Measurements from ENCODE around the gene CNPPD1. TPM values are rescaled to one million over a fixed set of nuclear protein-coding genes. Genes with fewer than 3 reads are reported as not detected.

The CNPPD1 gene
- total and polyA plus RNA-seq, 2 of the 8 experiments (the other 6 are each of a cell fraction or from before 2014, with no cell fraction given), result 32.9 to 35.9 TPM

DNA sequence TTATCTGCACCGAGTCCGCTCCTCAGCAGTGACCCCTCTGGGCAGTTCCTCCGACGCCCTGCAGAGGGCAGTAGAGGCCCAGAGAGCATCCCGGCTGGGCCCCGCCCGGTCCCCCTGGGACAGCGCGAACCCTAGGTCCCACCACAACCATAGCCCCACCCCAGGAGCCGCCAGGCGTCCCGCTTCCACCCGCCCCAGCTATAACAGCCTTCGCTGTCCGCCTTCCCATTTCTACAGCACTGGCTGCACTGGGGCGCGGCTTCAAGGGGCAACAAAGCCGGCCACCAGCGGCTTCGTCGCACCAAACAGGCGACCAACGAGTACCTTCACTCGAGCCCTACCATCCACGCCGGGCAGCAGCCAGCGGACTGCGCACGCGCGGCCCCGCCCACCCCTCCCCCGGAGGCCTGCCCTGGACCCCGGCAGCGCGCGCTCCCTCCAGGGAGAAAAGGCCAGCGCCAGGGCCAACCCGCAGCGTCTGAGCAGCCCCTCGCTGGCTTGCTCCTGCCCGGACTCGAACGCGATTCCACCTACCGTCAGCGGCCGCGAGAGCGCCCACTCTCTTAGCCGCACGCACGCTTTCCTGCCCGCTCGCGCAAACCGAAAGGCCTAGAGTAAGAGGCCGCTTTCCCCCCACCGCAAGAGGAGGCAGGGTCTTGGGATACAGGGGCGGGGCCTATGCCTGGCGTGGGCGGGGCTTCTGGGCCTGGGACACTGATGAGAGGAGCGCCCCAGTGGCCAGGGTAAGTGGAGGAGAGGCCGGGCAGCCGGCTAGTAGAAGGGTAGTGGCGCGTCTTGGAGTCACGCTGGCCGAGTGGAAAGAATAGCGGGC, 16.3 kb downstream of the CNPPD1 start, which contains the start of gene NHEJ1 (continued):
- TF ChIP-seq, protein P1, sequence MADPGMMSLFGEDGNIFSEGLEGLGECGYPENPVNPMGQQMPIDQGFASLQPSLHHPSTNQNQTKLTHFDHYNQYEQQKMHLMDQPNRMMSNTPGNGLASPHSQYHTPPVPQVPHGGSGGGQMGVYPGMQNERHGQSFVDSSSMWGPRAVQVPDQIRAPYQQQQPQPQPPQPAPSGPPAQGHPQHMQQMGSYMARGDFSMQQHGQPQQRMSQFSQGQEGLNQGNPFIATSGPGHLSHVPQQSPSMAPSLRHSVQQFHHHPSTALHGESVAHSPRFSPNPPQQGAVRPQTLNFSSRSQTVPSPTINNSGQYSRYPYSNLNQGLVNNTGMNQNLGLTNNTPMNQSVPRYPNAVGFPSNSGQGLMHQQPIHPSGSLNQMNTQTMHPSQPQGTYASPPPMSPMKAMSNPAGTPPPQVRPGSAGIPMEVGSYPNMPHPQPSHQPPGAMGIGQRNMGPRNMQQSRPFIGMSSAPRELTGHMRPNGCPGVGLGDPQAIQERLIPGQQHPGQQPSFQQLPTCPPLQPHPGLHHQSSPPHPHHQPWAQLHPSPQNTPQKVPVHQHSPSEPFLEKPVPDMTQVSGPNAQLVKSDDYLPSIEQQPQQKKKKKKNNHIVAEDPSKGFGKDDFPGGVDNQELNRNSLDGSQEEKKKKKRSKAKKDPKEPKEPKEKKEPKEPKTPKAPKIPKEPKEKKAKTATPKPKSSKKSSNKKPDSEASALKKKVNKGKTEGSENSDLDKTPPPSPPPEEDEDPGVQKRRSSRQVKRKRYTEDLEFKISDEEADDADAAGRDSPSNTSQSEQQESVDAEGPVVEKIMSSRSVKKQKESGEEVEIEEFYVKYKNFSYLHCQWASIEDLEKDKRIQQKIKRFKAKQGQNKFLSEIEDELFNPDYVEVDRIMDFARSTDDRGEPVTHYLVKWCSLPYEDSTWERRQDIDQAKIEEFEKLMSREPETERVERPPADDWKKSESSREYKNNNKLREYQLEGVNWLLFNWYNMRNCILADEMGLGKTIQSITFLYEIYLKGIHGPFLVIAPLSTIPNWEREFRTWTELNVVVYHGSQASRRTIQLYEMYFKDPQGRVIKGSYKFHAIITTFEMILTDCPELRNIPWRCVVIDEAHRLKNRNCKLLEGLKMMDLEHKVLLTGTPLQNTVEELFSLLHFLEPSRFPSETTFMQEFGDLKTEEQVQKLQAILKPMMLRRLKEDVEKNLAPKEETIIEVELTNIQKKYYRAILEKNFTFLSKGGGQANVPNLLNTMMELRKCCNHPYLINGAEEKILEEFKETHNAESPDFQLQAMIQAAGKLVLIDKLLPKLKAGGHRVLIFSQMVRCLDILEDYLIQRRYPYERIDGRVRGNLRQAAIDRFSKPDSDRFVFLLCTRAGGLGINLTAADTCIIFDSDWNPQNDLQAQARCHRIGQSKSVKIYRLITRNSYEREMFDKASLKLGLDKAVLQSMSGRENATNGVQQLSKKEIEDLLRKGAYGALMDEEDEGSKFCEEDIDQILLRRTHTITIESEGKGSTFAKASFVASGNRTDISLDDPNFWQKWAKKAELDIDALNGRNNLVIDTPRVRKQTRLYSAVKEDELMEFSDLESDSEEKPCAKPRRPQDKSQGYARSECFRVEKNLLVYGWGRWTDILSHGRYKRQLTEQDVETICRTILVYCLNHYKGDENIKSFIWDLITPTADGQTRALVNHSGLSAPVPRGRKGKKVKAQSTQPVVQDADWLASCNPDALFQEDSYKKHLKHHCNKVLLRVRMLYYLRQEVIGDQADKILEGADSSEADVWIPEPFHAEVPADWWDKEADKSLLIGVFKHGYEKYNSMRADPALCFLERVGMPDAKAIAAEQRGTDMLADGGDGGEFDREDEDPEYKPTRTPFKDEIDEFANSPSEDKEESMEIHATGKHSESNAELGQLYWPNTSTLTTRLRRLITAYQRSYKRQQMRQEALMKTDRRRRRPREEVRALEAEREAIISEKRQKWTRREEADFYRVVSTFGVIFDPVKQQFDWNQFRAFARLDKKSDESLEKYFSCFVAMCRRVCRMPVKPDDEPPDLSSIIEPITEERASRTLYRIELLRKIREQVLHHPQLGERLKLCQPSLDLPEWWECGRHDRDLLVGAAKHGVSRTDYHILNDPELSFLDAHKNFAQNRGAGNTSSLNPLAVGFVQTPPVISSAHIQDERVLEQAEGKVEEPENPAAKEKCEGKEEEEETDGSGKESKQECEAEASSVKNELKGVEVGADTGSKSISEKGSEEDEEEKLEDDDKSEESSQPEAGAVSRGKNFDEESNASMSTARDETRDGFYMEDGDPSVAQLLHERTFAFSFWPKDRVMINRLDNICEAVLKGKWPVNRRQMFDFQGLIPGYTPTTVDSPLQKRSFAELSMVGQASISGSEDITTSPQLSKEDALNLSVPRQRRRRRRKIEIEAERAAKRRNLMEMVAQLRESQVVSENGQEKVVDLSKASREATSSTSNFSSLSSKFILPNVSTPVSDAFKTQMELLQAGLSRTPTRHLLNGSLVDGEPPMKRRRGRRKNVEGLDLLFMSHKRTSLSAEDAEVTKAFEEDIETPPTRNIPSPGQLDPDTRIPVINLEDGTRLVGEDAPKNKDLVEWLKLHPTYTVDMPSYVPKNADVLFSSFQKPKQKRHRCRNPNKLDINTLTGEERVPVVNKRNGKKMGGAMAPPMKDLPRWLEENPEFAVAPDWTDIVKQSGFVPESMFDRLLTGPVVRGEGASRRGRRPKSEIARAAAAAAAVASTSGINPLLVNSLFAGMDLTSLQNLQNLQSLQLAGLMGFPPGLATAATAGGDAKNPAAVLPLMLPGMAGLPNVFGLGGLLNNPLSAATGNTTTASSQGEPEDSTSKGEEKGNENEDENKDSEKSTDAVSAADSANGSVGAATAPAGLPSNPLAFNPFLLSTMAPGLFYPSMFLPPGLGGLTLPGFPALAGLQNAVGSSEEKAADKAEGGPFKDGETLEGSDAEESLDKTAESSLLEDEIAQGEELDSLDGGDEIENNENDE (IDR thresholded peaks at IDR 0.05; ENCODE audit: insufficient replicate concordance, low read length), result no peak
- no peak for TF ChIP-seq ASH2L (IDR thresholded peaks at IDR 0.05; ENCODE audit: low read length)
- 0 out of 2 replicates have a peak, but pooled peaks have one; percentile 45 for TF ChIP-seq JUND (IDR thresholded peaks at IDR 0.05; ENCODE audit: low read length)
- peak; percentile 42; the same call in 1 of the 2 replicates for TF ChIP-seq CREB1 (IDR thresholded peaks at IDR 0.05)
- TF ChIP-seq TEAD4 (IDR thresholded peaks at IDR 0.05; ENCODE audit: low read depth, low read length), result no peak
- no peak for TF ChIP-seq SUZ12 (IDR thresholded peaks at IDR 0.05; ENCODE audit: low read length)
- TF ChIP-seq PHF8 (conservative IDR thresholded peaks at IDR 0.05; ENCODE audit: low read depth, low read length), result peak; percentile 93
- TF ChIP-seq, protein P2, sequence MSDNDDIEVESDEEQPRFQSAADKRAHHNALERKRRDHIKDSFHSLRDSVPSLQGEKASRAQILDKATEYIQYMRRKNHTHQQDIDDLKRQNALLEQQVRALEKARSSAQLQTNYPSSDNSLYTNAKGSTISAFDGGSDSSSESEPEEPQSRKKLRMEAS (IDR thresholded peaks at IDR 0.05), result peak; percentile 47
- no peak for TF ChIP-seq EGR1 (IDR thresholded peaks at IDR 0.05; ENCODE audit: borderline replicate concordance, low read depth, low read length)
- no peak for TF ChIP-seq CHD1 (IDR thresholded peaks at IDR 0.05; ENCODE audit: low read depth, low read length)

Data from H1 (cell line).